Measurements from ENCODE around the gene PRIM1.
"Not testable (repeated sequence)": the region's sequence is repeated elsewhere in the genome, so short reads cannot be mapped to it uniquely, and the experiment has no call there.

Gene PRIM1

GRCh38 chr12:56716933-56717880 lies 34.9 kb downstream of the PRIM1 start:
- DNase-seq, result no peak

DNA sequence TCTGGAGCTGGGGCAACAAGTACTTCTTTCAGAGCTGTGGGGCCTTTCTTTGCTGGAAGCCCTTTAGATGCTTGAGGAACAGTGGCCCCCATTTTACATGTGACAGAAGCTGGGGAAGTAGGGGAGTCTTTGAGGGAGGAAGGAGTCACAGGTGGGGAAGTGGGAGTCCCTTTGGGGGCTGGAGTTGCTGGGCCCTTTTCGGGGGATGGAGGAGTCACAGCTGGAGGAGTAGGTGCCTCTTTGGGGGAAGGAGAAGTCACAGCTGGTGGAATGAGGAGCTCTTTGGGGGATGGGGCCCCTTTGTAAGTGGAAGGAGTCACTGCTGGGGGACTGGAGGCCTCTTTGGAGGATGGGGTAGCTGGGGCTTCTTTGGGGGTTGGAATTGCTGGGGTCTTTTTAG lies 35.7 kb downstream of the PRIM1 start:
- DNase-seq, result no peak

DNA sequence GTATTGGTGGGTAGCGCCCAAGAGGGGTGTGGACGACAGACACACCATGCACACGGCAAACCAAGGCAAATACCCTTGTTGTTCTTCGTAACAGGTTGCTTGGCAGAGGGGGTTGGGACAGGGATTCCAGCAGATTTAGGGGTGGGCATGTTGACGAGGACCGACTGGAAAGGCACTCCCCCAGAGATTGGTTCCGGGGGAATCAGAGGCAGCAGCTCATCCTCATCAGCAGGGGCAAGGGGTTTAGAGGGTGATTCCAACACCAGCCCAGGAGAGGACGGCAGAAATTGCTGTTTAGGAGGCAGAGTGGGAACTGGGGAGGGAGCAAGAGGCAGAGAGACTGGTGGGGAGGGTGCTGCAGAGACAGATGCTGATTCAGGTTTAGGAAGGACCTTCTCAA lies 36.3 kb downstream of the PRIM1 start:
- DNase-seq, result no peak

GRCh38 chr12:56714431-56714929 lies 37.6 kb downstream of the PRIM1 start:
- no peak for DNase-seq

- DNase-seq, result no peak
Observed at GRCh38 chr12:56713345-56713744, 38.8 kb downstream of the PRIM1 start.

DNA sequence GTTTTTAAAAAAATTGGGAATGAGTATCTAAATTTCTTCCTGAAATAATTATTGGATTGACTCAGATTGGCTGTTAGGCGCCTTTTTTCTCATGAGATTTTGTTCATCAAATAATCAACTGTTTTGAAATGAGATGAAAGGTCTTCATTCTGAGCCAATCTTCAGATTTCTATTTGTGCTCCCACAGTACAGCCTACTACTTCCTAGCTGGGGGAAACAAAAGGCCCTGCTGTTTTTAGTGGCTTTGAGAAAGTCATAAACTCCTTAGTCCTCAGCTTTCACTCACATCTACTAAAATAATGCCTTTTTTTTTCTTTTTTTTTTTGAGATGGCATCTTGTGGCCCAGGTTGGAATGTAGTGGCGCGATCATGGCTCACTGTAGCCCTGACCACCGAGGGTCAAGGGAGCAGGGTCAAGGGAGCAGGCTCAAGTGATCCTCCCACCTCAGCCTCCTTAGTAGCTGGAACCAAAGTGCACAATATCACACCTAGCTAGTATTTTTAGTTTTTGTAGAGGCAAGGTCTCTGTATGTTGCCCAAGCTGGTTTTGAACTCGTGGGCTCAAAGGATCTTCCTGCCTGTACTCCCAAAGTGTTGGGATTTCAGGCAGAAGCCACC lies 42.3 kb downstream of the PRIM1 start:
- DNase-seq, result no peak

DNA sequence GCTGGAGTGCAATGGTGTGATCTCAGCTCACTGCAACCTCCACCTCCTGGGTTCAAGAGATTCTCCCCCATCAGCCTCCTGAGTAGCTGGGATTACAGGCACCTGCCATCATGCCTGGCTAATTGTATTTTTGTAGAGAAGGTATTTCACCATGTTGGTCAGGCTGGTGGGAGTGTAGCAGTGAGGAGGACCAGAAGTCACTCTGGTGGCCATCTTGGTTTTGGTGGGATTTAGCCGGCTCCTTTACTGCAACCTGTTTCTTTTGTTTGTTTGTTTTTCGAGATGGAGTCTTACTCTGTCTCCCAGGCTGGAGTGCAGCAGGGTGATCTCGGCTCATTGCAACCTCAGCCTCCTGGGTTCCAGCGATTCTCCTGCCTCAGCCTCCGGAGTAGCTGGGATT lies 47.6 kb downstream of the PRIM1 start:
- DNase-seq, result not testable (repeated sequence)

GRCh38 chr12:56699020-56699661 lies 53.0 kb downstream of the PRIM1 start:
- DNase-seq, result no peak

DNA sequence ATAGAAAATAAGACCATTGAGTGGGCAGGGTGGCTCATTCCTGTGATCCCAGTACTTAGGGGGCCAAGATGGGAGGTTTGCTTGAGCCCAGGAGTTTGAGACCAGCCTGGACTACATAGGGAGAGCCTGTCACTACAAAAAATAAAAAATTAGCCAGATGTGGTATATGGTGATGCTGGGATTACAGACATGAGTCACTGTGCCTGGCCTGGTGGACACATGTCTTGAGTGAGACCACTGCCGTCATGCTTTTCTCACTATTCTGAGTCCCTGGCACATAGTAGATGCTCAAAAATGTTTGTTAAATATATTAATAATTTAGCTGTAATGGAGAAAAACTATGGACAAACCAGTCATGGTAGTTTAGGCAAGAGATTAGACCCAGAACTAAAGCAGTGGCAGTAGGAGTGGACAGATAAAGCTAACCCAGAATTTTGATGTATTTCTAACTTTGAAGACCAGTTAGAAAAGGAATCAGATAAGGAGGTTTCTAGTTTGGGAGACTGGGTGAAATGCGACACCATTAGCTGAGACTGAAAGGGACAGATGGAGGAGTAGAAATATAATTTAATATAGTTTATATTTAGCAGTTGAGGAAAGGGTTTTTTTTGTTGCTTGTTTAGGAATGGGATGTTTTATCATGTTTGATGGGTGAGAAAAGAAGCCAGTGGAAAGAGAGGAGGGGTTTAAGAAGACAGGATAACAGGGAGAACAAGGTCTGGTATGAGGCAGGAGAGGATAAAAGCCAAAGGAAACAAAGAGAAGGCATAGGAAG lies 56.6 kb downstream of the PRIM1 start:
- no peak for DNase-seq

- no peak for DNase-seq
Observed at GRCh38 chr12:56694161-56694560, 58.0 kb downstream of the PRIM1 start.

DNA sequence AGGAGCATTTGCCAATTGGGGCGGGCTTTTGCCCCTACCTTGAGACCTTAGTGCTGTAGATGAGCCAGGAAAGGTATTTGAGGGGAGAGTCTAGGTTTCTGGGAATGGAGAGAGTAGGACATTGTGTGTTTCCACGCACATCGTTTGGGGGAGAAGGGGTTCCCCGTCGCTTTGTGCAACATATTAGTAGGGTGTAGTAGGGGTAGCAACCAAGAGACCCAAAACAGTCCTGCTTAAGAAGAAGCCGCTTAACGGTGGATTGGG lies 63.3 kb downstream of the PRIM1 start:
- no peak for DNase-seq

DNA sequence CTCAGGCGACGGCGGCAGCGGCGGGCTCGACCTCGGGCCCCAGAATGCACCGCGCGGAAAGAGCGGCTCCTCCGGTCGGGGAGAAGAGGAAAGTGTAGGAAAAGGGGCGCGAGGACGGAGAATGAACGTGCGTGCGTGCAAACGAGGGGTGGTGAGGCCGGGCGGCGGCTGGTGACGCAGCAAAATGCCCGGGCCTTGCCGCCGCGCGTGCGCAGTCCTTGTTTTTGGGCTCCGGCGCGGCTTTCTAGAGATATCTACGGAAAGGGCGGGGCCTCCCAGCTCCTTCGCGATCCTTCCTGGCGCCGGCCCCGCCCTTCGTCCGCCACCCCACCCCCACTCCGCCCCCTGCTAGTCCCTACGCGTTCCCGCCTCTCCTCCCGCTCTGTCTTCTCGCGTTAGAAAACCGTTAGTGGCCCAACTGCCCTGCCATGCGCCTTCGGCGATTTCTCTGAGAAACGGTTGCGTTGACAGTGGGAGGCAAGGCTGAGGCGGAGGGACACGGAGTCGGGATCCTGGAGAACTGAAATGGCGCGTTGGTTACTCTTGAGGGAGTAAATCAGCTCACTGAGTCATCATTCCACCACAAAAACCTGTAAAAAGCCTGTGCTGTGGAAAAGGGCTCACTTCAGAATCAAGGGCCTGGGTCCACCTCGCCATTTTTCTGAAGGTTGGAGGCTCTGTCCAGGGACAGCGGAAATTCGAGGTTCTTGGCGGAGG lies 63.8 kb downstream of the PRIM1 start, which contains the start of gene PTGES3:
Gene PTGES3 (minus strand): TSS at position 156 of the 717 bp plus-strand sequence. CDS start 285 bp downstream, outside the sequence.
- peak; percentile 98 to 99 for DNase-seq

DNA sequence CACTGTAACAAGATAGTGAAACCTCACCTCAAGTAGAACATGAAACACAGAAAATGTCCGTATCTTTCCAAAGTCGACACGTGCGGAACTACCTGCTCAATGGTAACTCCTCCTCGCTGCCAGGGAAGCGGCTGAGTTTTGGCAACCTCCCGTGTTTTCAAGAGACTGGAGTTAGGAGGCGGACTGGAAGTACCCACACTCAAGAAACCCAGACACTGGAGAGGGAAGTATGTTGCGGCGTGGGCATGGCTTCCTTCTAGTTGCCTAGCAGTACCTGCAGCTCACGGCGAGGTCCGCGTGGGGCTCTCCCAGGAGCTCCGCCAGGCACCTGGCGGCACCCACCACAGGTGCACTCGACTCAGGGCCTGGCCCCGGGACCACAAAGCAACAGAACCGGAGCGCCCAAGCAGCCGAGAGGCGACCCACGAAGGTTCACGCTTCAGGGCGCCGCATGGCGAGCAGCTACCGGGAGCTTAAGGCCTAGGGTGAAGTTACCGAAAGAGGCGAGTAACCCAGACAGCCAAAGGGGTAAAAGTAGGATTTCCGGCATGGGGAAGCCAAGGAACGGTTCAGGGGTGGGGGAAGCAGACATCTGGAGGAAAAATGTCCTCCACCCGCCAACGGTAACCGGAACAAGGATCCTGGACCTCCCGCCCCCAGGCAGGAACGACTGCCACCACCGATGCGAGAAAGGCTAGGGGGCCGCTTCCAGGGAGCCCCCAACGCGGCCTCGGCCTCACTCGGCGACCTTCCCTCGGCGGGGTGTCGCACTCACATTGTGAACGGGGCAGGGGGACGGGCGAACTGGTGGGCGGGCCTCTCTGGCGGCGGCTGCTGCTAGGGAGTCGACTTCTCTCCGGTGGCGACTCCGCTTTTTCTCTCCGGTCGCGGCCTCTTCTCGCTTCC lies 64.6 kb downstream of the PRIM1 start:
- DNase-seq, result peak; percentile 10 to 77

- no peak for DNase-seq
Observed at GRCh38 chr12:56684745-56685359, 67.3 kb downstream of the PRIM1 start.

- DNase-seq, result no peak
Observed at GRCh38 chr12:56682323-56682722, 69.8 kb downstream of the PRIM1 start.
